SK-N-MC (cell line): ENCODE results near the gene SPON2.

Source experiments
- DNase-seq: peaks from one replicate; pipeline ENCODE4 v3.0.0-alpha.2; 2011; ENCODE audit warnings: low read depth, low spot score
- H3K27ac ChIP-seq: fragments of 200-600 bp; sonication (generic); 2 replicates; pipeline ENCODE4 v1.5.1; 2016; ENCODE audit warnings: mixed run types
- H3K36me3 ChIP-seq: fragments of 200-600 bp; sonication (generic); 2 replicates; pipeline ENCODE4 v1.6.1; 2017; ENCODE audit warnings: antibody characterized with exemption, low read length, mixed read lengths; ENCODE audit not compliant: insufficient read depth
- H3K4me3 ChIP-seq: fragments of 200-600 bp; sonication (generic); 2 replicates; pipeline ENCODE4 v1.5.1; 2016
- H3K9ac ChIP-seq: fragments of 200-600 bp; sonication (generic); 2 replicates; pipeline ENCODE4 v1.8.0; 2017; ENCODE audit warnings: mixed run types, mixed read lengths; ENCODE audit not compliant: insufficient read length
- H3K9me3 ChIP-seq: fragments of 200-600 bp; sonication (generic); 2 replicates; pipeline ENCODE4 v1.6.1; 2017; ENCODE audit warnings: low read depth, mild to moderate bottlenecking, antibody characterized with exemption, low read length, moderate library complexity, mixed read lengths
- EZH2 ChIP-seq: fragments of 200-600 bp; sonication (generic); IDR thresholded peaks from one replicate; pipeline ENCODE4 v1.6.1; 2017; ENCODE audit warnings: antibody characterized with exemption
- FOXP2 ChIP-seq: optimal IDR thresholded peaks from 2 replicates; pipeline ENCODE3; 2011; ENCODE audit warnings: mild to moderate bottlenecking, moderate library complexity; ENCODE audit not compliant: insufficient read depth; ENCODE audit errors: extremely low read length, control extremely low read depth
- POLR2AphosphoS5 ChIP-seq: IDR thresholded peaks from 2 replicates; pipeline ENCODE4 v1.6.1; 2012; ENCODE audit warnings: mild to moderate bottlenecking, low read depth, low read length, borderline replicate concordance

The SPON2 gene

GRCh38 chr4:1166509-1167243, 5.7 kb downstream of the SPON2 start:
- no peak for DNase-seq
- no peak overlapping the region for H3K27ac ChIP-seq
- TF ChIP-seq POLR2AphosphoS5 (no peak), FOXP2 (no peak), EZH2 (no peak)
- no peaks in the 10 kb centered on the region for H3K36me3 ChIP-seq
- peak overlapping the region; percentile 87 for H3K4me3 ChIP-seq
- H3K9ac ChIP-seq, result peak overlapping the region; percentile 79
- H3K9me3 ChIP-seq, result no peaks in the 10 kb centered on the region

GRCh38 chr4:1164956-1165545, 7.3 kb downstream of the SPON2 start:
- no peak for DNase-seq
- Histone ChIP-seq H3K9me3 (no peaks in the 10 kb centered on the region), H3K4me3 (no peak overlapping the region), H3K27ac (no peak overlapping the region), H3K36me3 (no peaks in the 10 kb centered on the region), H3K9ac (no peak overlapping the region)
- TF ChIP-seq EZH2, result no peak
- TF ChIP-seq POLR2AphosphoS5, result no peak
- TF ChIP-seq FOXP2, result no peak

- no peak for TF ChIP-seq POLR2AphosphoS5
- no peaks in the 10 kb centered on the region for H3K9me3 ChIP-seq
- no peak overlapping the region for H3K27ac ChIP-seq
- no peaks in the 10 kb centered on the region for H3K36me3 ChIP-seq
- H3K9ac ChIP-seq, result no peak overlapping the region
- no peak for DNase-seq
- H3K4me3 ChIP-seq, result no peak overlapping the region
Measured at GRCh38 chr4:1164444-1164843, 7.9 kb downstream of the SPON2 start.

GRCh38 chr4:1164040-1164439, 8.3 kb downstream of the SPON2 start:
- H3K9me3 ChIP-seq, result no peaks in the 10 kb centered on the region
- no peak for DNase-seq
- no peak overlapping the region for H3K9ac ChIP-seq
- H3K4me3 ChIP-seq, result no peak overlapping the region
- no peaks in the 10 kb centered on the region for H3K36me3 ChIP-seq
- TF ChIP-seq FOXP2, result no peak
- TF ChIP-seq POLR2AphosphoS5, result no peak
- no peak for TF ChIP-seq EZH2
- H3K27ac ChIP-seq, result no peak overlapping the region

- Histone ChIP-seq H3K9ac (no peak overlapping the region), H3K4me3 (no peak overlapping the region), H3K27ac (no peak overlapping the region), H3K9me3 (peaks cover 6% of the 10 kb centered on the region; the same call in 1 of the 2 replicates), H3K36me3 (no peaks in the 10 kb centered on the region)
- no peak for DNase-seq
- no peak for TF ChIP-seq EZH2
- TF ChIP-seq POLR2AphosphoS5, result no peak
Measured at GRCh38 chr4:1160351-1160750, 12.0 kb downstream of the SPON2 start.

- Histone ChIP-seq H3K27ac (no peak overlapping the region), H3K36me3 (no peaks in the 10 kb centered on the region), H3K9ac (no peak overlapping the region), H3K4me3 (no peak overlapping the region), H3K9me3 (peaks cover 6% of the 10 kb centered on the region; the same call in 1 of the 2 replicates)
- TF ChIP-seq EZH2 (no peak), POLR2AphosphoS5 (no peak), FOXP2 (no peak)
- no peak for DNase-seq
Measured at GRCh38 chr4:1156069-1156468, 16.3 kb downstream of the SPON2 start.

GRCh38 chr4:1155314-1155713, 17.1 kb downstream of the SPON2 start:
- TF ChIP-seq EZH2 (no peak), FOXP2 (no peak), POLR2AphosphoS5 (no peak)
- no peak for DNase-seq
- Histone ChIP-seq H3K9ac (no peak overlapping the region), H3K27ac (no peak overlapping the region), H3K36me3 (no peaks in the 10 kb centered on the region), H3K4me3 (no peak overlapping the region), H3K9me3 (peaks cover 6% of the 10 kb centered on the region; the same call in 1 of the 2 replicates)

- peaks cover 6% of the 10 kb centered on the region; the same call in 1 of the 2 replicates for H3K9me3 ChIP-seq
- no peak overlapping the region for H3K9ac ChIP-seq
- no peak overlapping the region for H3K27ac ChIP-seq
- no peak overlapping the region for H3K4me3 ChIP-seq
- no peak for DNase-seq
- no peaks in the 10 kb centered on the region for H3K36me3 ChIP-seq
- TF ChIP-seq FOXP2 (no peak), POLR2AphosphoS5 (no peak), EZH2 (no peak)
Measured at GRCh38 chr4:1154523-1155182, 17.7 kb downstream of the SPON2 start.

- Histone ChIP-seq H3K27ac (no peak overlapping the region), H3K36me3 (no peaks in the 10 kb centered on the region), H3K4me3 (no peak overlapping the region), H3K9ac (no peak overlapping the region), H3K9me3 (peaks cover 6% of the 10 kb centered on the region; the same call in 1 of the 2 replicates)
- TF ChIP-seq POLR2AphosphoS5 (no peak), EZH2 (no peak), FOXP2 (no peak)
- no peak for DNase-seq
Measured at GRCh38 chr4:1154126-1154522, 18.3 kb downstream of the SPON2 start.
